Activated CD8-positive, alpha-beta memory T cell treated with anti-CD3 and anti-CD28 coated beads, Interleukin-2, amount 50 U/mL, for 4 hours (primary cell): Measurements from ENCODE around the gene TEX53.

Source experiments
- DNase-seq: peaks from one replicate; pipeline ENCODE4 v3.0.0-alpha.2; 2020

TEX53 gene

GRCh38 chr9:114657705-114658104 is at the start of gene TEX53:
Gene TEX53 (minus strand): TSS chr9:114657805. CDS start chr9:114657774, 31 bp downstream.
- DNase-seq: no peak

GRCh38 chr9:114706711-114707110 is 49.1 kb upstream of the TEX53 start:
- DNase-seq: no peak

DNA sequence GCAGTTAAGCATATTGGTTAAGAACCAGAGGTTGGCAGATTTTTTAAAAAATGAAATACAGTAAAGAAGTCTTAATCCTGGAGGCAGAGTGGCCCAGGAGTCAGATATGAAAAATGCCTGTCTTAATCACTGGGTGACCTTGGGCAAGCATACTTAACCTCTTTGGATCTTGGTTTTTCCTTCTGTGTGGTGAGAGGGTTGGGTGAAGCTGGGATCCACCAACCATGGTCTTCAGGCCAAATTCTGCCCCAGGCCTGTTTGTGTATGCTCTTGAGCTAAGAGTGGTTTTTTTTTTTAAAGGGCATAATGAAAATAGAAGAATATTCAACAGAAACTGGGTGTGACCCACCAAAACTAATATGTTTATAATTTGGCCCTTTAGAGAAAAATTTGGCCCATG is 44.4 kb upstream of the TEX53 start:
- no peak for DNase-seq

GRCh38 chr9:114697951-114698351 is 40.3 kb upstream of the TEX53 start:
- no peak for DNase-seq

DNA sequence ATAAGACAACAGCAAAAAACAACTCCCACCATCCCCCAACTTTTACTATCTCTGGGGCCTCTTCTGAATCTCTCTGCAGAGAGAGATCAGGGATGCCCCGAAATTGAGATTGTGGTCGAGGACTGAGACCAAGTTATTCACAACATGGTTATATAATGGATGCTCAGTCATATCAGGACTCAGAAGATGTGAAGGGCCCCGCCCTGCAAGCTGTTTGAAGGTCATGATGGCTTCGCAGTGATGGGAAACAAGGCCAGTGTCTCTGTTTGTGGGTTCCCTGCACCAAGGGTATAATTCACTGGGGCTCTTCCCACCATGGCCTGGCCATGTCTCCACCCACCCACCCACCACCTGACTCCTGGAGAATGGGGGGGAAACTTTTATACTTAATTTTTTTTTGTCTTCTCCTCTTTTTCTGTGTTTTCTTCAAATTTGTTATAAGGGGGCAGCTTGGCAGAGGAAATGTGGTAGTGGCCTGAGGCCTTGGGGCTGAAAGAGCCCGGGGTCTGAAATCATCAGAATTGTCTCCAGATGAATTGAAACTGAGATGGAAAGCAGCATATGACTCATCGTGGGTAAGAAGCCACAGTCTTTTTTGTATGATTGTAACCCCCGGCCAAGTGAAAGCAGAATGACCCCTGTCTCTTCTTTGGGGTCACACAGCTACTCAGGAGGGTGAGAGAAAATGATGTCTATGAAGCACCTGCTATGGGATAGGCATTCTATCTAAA is 39.4 kb upstream of the TEX53 start:
- DNase-seq: peak; percentile 25

- no peak for DNase-seq
Measured at GRCh38 chr9:114695948-114696347, 38.3 kb upstream of the TEX53 start.

DNA sequence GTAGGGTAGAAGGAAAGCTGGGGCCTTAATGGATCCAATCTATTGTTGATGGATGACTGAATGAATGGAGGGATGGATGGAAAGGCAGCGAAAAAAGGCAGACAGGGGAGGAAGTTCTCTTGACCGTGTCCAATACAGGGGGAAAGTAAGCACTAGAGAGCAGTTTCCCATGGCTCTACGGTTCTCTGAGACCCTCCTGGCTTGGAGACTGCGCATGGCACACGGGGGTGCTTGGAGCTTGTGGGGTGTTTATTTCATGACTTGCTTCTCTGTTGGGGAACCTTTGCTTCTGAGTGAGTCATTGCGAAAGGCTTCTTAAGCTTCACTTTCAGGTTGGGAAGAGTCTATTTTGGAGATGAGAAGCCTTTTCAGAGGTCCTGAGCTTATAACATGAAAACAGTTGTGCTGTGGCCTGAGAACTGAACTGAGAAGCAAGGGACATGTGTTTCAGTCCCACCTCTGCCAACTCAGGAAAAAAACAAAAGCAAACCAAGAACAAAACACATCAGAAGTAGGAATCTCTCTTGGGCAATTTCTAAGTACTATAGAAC is 37.2 kb upstream of the TEX53 start:
- no peak for DNase-seq

GRCh38 chr9:114694146-114694545 is 36.5 kb upstream of the TEX53 start:
- DNase-seq: no peak

DNA sequence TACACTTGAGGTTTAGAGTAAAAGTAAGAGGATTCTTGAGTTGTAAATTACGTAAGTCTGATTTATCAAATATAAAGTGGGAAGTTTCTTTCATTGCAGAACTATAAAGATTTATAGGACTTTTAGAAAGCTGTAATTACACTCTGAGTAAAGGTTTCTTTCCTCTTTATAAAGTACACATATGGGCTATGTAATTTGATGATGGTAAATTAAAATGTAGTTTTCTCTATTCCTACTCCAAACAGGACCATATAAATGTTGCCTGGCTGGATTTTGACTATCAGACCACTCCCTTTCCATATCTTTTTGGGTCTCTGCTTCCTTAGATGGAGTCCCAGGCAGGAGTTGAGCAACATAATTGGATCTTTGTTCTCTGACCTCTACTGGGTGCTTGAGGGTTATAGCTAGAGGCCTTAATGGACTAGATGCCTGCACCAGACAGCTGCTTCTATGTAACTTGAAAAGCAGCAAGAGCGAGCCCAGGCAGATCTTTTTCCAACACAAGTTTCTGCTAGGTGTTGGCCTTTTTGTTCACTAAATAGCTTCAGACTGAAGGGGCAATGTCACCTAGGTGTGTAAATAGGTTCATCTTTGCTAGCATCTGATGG is 35.7 kb upstream of the TEX53 start:
- no peak for DNase-seq

DNA sequence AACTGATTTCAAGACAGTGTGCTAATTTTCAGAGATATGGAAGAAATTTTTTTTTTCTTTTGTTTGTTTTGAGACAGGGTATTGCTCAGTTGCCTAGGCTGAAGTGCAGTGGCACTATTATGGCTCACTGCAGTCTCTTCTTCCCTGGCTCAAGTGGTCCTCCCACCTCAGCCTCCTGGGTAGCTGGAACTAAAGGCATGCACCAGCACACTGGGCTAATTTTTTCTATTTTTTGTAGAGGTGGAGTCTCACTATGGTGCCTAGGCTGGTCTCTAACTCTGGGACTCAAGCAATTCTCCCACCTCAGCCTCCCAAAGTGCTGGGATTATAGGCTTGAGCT is 34.3 kb upstream of the TEX53 start:
- DNase-seq: no peak

GRCh38 chr9:114691046-114691955 is 33.7 kb upstream of the TEX53 start:
- peak; percentile 51 for DNase-seq

GRCh38 chr9:114690308-114690707 is 32.7 kb upstream of the TEX53 start:
- no peak for DNase-seq

DNA sequence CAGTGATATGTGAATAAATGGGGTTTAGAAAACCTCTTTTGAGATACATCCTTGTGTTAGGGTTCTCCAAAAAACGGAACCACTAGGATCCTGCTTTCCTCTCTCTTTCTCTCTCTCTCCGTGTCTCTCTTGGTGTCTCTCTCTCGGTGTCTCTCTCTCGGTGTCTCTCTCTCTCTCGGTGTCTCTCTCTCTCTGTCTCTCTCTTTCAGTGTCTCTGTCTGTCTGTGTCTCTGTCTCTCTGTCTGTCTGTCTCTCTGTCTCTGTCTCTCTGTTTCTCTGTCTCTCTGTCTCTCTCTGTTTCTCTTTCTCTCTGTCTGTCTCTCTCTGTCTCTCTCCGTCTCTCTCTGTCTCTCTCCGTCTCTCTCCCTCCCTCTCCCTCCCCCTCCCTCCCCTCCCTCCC is 32.2 kb upstream of the TEX53 start:
- DNase-seq: no peak

- DNase-seq: no peak
Measured at GRCh38 chr9:114688909-114689610, 31.5 kb upstream of the TEX53 start.

DNA sequence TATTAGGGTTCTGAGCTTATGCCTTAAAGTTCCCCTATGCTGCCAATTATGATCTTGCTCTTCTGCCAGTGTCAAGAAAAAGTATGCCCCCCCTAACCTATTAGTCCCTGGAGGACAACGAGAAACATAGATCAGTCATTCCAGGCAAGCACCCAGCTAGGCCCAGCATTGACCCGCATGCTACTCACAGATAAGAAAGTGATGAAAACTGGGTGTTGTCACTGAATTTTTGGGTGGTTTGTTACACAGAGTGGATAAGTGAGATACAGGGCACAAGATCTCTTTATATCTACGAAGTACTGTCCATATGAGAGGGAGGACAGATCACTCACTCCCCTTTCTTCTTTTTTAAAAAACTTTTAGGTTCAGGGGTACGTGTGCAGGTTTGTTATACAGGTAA is 30.8 kb upstream of the TEX53 start:
- no peak for DNase-seq

DNA sequence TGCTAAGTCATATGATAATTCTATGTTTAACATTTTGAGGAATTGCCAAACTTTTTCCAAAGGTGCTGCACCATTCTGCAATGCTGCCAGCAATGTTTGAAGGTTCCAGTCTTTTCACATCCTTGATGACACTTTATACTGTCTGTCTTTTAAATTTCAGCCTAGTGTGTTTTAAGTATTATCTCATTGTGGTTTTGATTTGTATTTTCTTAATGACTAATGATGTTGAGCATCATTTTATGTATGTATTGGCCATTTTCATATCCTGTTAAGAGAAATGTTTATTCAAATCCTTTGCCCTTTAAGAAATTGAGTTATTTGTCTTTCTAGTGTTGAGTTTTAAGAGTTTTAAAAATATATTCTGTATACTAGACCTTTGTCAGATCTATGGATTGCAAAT is 29.4 kb upstream of the TEX53 start:
- DNase-seq: no peak

DNA sequence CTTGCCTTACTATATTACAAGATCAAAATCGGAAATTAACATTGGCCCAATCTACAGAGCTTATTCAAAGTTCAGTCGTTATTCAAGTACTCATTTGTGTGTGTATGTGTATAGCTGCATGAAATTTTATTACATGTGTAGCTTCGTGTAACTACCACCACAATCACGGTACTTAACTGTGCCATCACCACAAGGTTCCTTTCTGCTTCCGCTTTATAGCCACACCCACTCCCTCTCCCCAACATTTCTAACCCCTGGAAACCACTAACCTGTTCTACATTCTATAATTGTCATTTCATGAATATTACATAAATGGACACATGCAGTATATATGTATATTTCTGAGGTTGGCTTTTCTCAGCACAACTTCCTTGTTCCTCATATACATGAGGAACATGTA is 28.3 kb upstream of the TEX53 start:
- no peak for DNase-seq

DNA sequence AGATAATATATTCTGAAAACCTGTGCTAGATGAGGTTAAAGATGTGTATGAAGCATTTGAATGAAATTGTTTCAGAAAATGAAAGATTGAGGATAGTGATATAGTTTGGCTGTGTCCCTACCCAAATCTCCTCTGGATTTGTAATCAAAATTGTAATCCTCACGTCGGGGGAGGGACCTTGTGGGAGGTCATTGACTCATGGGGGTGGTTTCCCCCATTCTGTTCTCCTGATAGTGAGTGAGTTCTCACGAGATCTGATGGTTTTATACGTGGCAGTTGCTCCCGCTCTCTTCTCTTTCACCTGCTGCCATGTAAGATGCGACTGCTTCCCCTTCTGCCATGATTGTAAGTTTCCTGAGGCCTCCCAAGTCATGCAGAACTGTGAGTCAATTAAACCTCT is 26.4 kb upstream of the TEX53 start:
- DNase-seq: no peak

DNA sequence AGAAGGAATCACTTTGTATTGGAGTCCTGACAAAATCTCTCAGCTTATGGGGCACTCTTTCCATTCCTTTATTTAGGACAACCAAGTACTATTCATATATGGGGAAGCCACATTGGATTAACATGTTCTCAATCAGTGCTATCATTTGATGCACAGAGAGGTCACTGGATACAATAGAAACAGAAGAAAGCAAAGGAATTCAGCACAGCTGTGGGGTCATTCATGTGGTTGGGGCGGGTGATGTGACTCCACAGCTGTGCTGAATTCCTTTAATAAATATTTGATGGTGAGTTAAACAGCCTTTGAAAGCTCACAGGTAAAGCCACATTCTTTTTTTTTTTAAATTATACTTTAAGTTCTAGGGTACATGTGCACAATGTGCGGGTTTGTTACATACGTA is 25.2 kb upstream of the TEX53 start:
- DNase-seq: no peak

GRCh38 chr9:114681594-114682332 is 24.2 kb upstream of the TEX53 start, which contains the start of gene TEX48:
Gene TEX48 (minus strand): TSS chr9:114682192. CDS start chr9:114671723, 10,469 bp downstream.
- DNase-seq: peak; percentile 74

DNA sequence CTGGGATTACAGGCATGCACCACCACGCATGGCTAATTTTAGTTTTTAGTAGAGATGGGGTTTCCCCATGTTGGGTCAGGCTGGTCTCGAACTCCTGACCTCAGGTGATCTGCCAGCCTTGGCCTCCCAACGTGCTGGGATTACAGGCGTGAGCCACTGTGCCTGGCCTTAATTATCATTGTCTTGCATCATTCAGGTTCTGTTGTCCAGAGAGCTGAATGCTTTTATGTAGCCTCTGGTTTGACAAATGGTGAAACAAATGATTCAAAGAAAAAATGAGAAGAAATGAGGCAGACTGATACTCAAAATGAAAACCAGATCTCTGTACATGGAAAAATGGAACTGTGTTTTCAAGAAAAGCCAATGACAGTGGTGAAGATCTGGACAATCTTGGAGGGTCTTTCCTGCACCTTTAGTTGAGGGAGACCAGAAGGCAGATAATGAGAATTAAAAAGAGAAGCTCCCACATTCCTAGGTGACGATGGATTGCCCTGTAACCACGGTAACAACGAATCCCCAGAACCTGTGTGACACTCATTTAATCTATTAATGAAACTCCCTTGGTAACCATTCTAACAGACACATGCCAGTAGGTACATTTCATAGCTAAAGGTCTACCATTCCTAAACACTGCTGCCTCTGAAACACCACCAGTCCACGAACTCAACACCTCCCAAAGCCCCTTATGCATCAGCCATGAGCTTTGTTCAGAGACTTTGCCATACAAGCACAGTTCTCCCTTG is 22.8 kb upstream of the TEX53 start:
- DNase-seq: no peak
